H1 (cell line): ENCODE data around the gene SH2B3. TPM values are rescaled to one million over a fixed set of nuclear protein-coding genes. Genes with fewer than 3 reads are reported as not detected.
"Not testable (repeated sequence)": the region's sequence is repeated elsewhere in the genome, so short reads cannot be mapped to it uniquely, and the experiment has no call there.

Source experiments
- CTCF ChIA-PET: fragments of 300-600 bp; sonication (Branson Sonifier 250); formaldehyde crosslinking; loops from one replicate; lab custom pipeline; 2021; ENCODE audit not compliant: partially characterized antibody; lab: Charles Lee
- POLR2A ChIA-PET: fragments of 300-600 bp; sonication (Branson Sonifier 250); formaldehyde crosslinking; loops from one replicate; lab custom pipeline; 2021; ENCODE audit warnings: inconsistent platforms; ENCODE audit not compliant: partially characterized antibody; lab: Charles Lee
- DNase-seq, 2 experiments: peaks; one replicate each; pipeline versions ENCODE4 v3.0.0 to v3.0.0-alpha.2; 2010 to 2022; ENCODE audit warnings: low spot score in 2 of 2, low read depth in 1 of 2, mixed read lengths in 1 of 2
- FAIRE-seq: peaks from 2 replicates; lab custom pipeline; 2011; peaks lifted over from hg19 to GRCh38; lab: Jason Lieb, UNC
- H2AFZ ChIP-seq: 2 replicates; pipeline ENCODE4 v1.8.1; 2012; ENCODE audit warnings: low read length, inconsistent platforms
- H2AK5ac ChIP-seq: 2 replicates; pipeline ENCODE4 v1.6.1; 2013; ENCODE audit warnings: low read depth, low read length
- H2BK120ac ChIP-seq: replicated peaks from 2 replicates; pipeline ENCODE3; 2013; ENCODE audit warnings: low read depth, low read length, inconsistent platforms
- H2BK12ac ChIP-seq: 2 replicates; pipeline ENCODE4 v1.6.1; 2013; ENCODE audit warnings: low read depth, low read length
- H2BK15ac ChIP-seq: 2 replicates; pipeline ENCODE4 v1.6.1; 2013; ENCODE audit warnings: low read length
- H2BK20ac ChIP-seq: 2 replicates; pipeline ENCODE4 v1.6.1; 2013; ENCODE audit warnings: low read length
- H2BK5ac ChIP-seq: 2 replicates; pipeline ENCODE4 v1.6.1; 2013; ENCODE audit warnings: low read depth, low read length
- H3K14ac ChIP-seq: 2 replicates; pipeline ENCODE4 v1.6.1; 2013; ENCODE audit warnings: inconsistent platforms; ENCODE audit not compliant: insufficient read length
- H3K18ac ChIP-seq: 2 replicates; pipeline ENCODE4 v1.6.1; 2013; ENCODE audit warnings: low read length; ENCODE audit errors: extremely low read depth
- H3K23ac ChIP-seq: 2 replicates; pipeline ENCODE4 v1.6.1; 2013; ENCODE audit warnings: inconsistent platforms; ENCODE audit not compliant: insufficient read length
- H3K23me2 ChIP-seq: 2 replicates; pipeline ENCODE4 v1.6.1; 2013; ENCODE audit warnings: low read depth, low read length
- H3K27ac ChIP-seq: 2 replicates; pipeline ENCODE4 v1.6.1; 2011; ENCODE audit warnings: low read depth, low read length, inconsistent platforms
- H3K27me3 ChIP-seq, 4 experiments: replicated peaks in 1 of 4; 1 replicate in 1 of 4; 2 replicates in 3 of 4; pipeline versions ENCODE4 v1.6.1 to v1.8.1; 2011 to 2013; ENCODE audit warnings: low read length in 3 of 4, mild to moderate bottlenecking in 3 of 4, inconsistent platforms in 2 of 4, mixed read lengths in 2 of 4, moderate library complexity in 1 of 4; ENCODE audit not compliant: control insufficient read depth in 3 of 4, insufficient read depth in 3 of 4; ENCODE audit errors: extremely low read depth in 1 of 4
- H3K36me3 ChIP-seq, 4 experiments: 2 replicates each; pipeline versions ENCODE4 v1.6.1 to v1.8.1; 2011 to 2013; ENCODE audit warnings: mild to moderate bottlenecking in 4 of 4, low read length in 3 of 4, moderate library complexity in 2 of 4, control low read depth in 1 of 4, inconsistent platforms in 1 of 4; ENCODE audit not compliant: insufficient read depth in 4 of 4, control insufficient read depth in 2 of 4
- H3K4ac ChIP-seq: replicated peaks from 2 replicates; pipeline ENCODE3; 2013; ENCODE audit warnings: low read length, low read depth, mixed read lengths, inconsistent platforms; ENCODE audit not compliant: insufficient read length
- H3K4me1 ChIP-seq, 4 experiments: replicated peaks in 1 of 4; 1 replicate in 1 of 4; 2 replicates in 3 of 4; pipeline versions ENCODE4 v1.6.1 to v1.8.1; 2011 to 2013; ENCODE audit warnings: low read length in 3 of 4, inconsistent platforms in 2 of 4, mixed read lengths in 1 of 4; ENCODE audit not compliant: insufficient read depth in 4 of 4, control insufficient read depth in 3 of 4
- H3K4me2 ChIP-seq, 2 experiments: 2 replicates each; pipeline versions ENCODE4 v1.6.1 to v1.8.1; 2011 to 2013; ENCODE audit warnings: low read depth in 2 of 2, low read length in 2 of 2, control low read depth in 1 of 2, inconsistent platforms in 1 of 2, mild to moderate bottlenecking in 1 of 2; ENCODE audit not compliant: insufficient read depth in 1 of 2
- H3K4me3 ChIP-seq, 4 experiments: fragments of 200-600, 300-600 bp in 1 of 4; sonication (generic), shearing (Covaris generic), sonication (Bioruptor Twin) in 1 of 4; 2 replicates each; pipeline versions ENCODE4 v1.5.1 to v1.8.1; 2011 to 2016; ENCODE audit warnings: low read length in 4 of 4, low read depth in 3 of 4, control low read depth in 2 of 4, inconsistent platforms in 2 of 4, mild to moderate bottlenecking in 2 of 4, mixed read lengths in 1 of 4, moderate library complexity in 1 of 4; ENCODE audit not compliant: insufficient read depth in 2 of 4; ENCODE audit errors: extremely low read depth in 1 of 4
- H3K56ac ChIP-seq: replicated peaks from 2 replicates; pipeline ENCODE3; 2013; ENCODE audit warnings: low read depth, mild to moderate bottlenecking, mixed read lengths, low read length, inconsistent platforms; ENCODE audit not compliant: insufficient read length
- H3K79me1 ChIP-seq: 2 replicates; pipeline ENCODE4 v1.6.1; 2013; ENCODE audit warnings: low read depth, low read length, control low read depth
- H3K79me2 ChIP-seq, 2 experiments: 2 replicates each; pipeline versions ENCODE4 v1.6.1 to v1.8.1; 2012 to 2013; ENCODE audit warnings: low read length in 2 of 2, mild to moderate bottlenecking in 2 of 2, inconsistent platforms in 1 of 2; ENCODE audit not compliant: insufficient read depth in 2 of 2, control insufficient read depth in 1 of 2
- H3K9ac ChIP-seq, 4 experiments: replicated peaks in 1 of 4; 1 replicate in 1 of 4; 2 replicates in 3 of 4; pipeline versions ENCODE4 v1.6.1 to v1.8.1; 2011 to 2013; ENCODE audit warnings: low read depth in 3 of 4, low read length in 3 of 4, control low read depth in 2 of 4, mild to moderate bottlenecking in 2 of 4, moderate library complexity in 2 of 4, inconsistent platforms in 1 of 4; ENCODE audit errors: extremely low read depth in 1 of 4
- H3K9me3 ChIP-seq, 2 experiments: 2 replicates each; pipeline versions ENCODE4 v1.6.1 to v1.8.1; 2012 to 2013; ENCODE audit warnings: mild to moderate bottlenecking in 2 of 2, moderate library complexity in 2 of 2, control low read depth in 1 of 2, inconsistent platforms in 1 of 2, low read depth in 1 of 2, low read length in 1 of 2, mixed read lengths in 1 of 2; ENCODE audit not compliant: insufficient read depth in 2 of 2
- H4K20me1 ChIP-seq, 2 experiments: replicated peaks in 1 of 2; 2 replicates each; pipeline versions ENCODE3 to v1.8.1; 2011 to 2013; ENCODE audit warnings: inconsistent platforms in 2 of 2, low read length in 2 of 2, mild to moderate bottlenecking in 1 of 2; ENCODE audit not compliant: insufficient read depth in 2 of 2, control insufficient read depth in 1 of 2
- H4K5ac ChIP-seq: 2 replicates; pipeline ENCODE4 v1.6.1; 2013; ENCODE audit warnings: low read length, low read depth, mixed read lengths, inconsistent platforms; ENCODE audit not compliant: insufficient read length
- H4K8ac ChIP-seq: 2 replicates; pipeline ENCODE4 v1.8.0; 2013; ENCODE audit warnings: mild to moderate bottlenecking, moderate library complexity, low read length, inconsistent platforms; ENCODE audit not compliant: insufficient read depth; ENCODE audit errors: extremely low read depth
- H4K91ac ChIP-seq: replicated peaks from 2 replicates; pipeline ENCODE3; 2013; ENCODE audit warnings: low read length, mixed read lengths, inconsistent platforms; ENCODE audit not compliant: insufficient read length
- WGBS, 2 experiments: shearing (Covaris generic) in 1 of 2; methylation state at CpG; one replicate each; pipeline versions ENCODE4 v1.1.6 to v1.1.7; 2013 to 2015; ENCODE audit warnings: low lambda C conversion rate in 2 of 2, mixed read lengths in 2 of 2, inconsistent platforms in 1 of 2, low coverage in 1 of 2, missing lambda C conversion rate in 1 of 2; ENCODE audit not compliant: insufficient replicate concordance in 2 of 2, insufficient coverage in 1 of 2, insufficient read length in 1 of 2; ENCODE audit errors: extremely low coverage in 1 of 2, missing lambda C conversion rate in 1 of 2; 5-methylcytosine and 5-hydroxymethylcytosine counted together
- polyA plus RNA-seq, 7 experiments: library from polyadenylated mRNA; depleted of rRNA in 3 of 7; stranded (reverse) in 5 of 7; unstranded in 2 of 7; fragments of >200 nt in 5 of 7; fragments of 200-250 nt in 2 of 7; gene quantifications; 1 replicate in 5 of 7; 2 replicates in 1 of 7; 4 replicates in 1 of 7; pipeline versions ENCODE4 v1.2.1 to v1.2.3, GENCODE V29; 2011 to 2013; ENCODE audit warnings: missing spikeins in 2 of 7, mixed read lengths in 2 of 7
- total RNA-seq: library from RNA; stranded (reverse); fragmentation: NEBNext Ultra II Directional; extraction: Animal tissue kit (Norgen Biotek cat#: 25700); gene quantifications from 2 replicates; pipeline ENCODE4 v1.2.1, GENCODE V29; 2021

The SH2B3 gene
- total and polyA plus RNA-seq, 2 of the 8 experiments (the other 6 are each of a cell fraction or from before 2014, with no cell fraction given), result 20.8 to 34.1 TPM

DNA sequence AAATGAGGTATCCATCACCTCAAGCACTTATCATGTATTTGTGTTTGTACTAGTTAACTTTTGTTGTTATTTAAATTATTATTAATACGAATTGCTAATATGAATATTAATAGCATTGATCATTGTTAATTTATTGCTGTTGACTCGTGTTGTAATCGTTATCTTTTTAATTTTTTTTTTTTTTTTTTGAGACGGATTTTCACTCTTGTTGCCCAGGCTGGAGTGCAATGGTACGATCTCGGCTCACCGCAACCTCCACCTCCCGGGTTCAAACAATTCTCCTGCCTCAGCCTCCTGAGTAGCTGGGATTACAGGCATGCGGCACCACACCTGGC lies 3.3 kb upstream of the SH2B3 start:
- not testable (repeated sequence) for H3K23ac ChIP-seq, H2AFZ ChIP-seq, H3K4ac ChIP-seq, H3K36me3 ChIP-seq, H3K9ac ChIP-seq, H3K56ac ChIP-seq, H2BK120ac ChIP-seq, FAIRE-seq, H2AK5ac ChIP-seq, H3K4me2 ChIP-seq, H3K27me3 ChIP-seq, H4K8ac ChIP-seq, H2BK5ac ChIP-seq, H3K18ac ChIP-seq, DNase-seq, H4K91ac ChIP-seq, H3K27ac ChIP-seq, H2BK12ac ChIP-seq, H3K9me3 ChIP-seq, H3K79me1 ChIP-seq, H4K20me1 ChIP-seq, H2BK15ac ChIP-seq, H4K5ac ChIP-seq, H3K14ac ChIP-seq, H3K4me3 ChIP-seq, H2BK20ac ChIP-seq
- Histone ChIP-seq H3K23me2 (peaks cover 11% of the 10 kb centered on the region; the same call in 1 of the 2 replicates), H3K79me2 (peaks cover 10 to 15% of the 10 kb centered on the region in 2 experiments; a peak in 3 of 4 replicates), H3K4me1 (peaks cover under 1 to 29% (median 16%) of the 10 kb centered on the region in 4 experiments)
- WGBS, 2 experiments, result 79% methylated on average over 9 of the region's 9 CpGs; no CpG with 5 or more reads in 1 of the 2 experiments
- CTCF ChIA-PET, result interaction anchor here (0.6 to 22.8 kb wide), 11 partner anchors 9 to 126 kb away, joined by 3 to 838 read pairs (median 4); partner anchors contain the start of gene PHETA1
- POLR2A ChIA-PET, result interaction anchor here (1.0 to 6.4 kb wide), 7 partner anchors 11 to 360 kb away, joined by 3 to 64 read pairs (median 18); no protein-coding TSS in a partner anchor
